Fibroblast of lung (primary cell): ENCODE results near the gene CNN3. TPM values are rescaled to one million over a fixed set of nuclear protein-coding genes. Genes with fewer than 3 reads are reported as not detected.

Experiments used
- DNase-seq, 2 donors: peaks; one replicate each; pipeline versions ENCODE4 v3.0.0 to v3.0.0-alpha.2; 2010; ENCODE audit warnings: low read depth in 2 of 2
- H2AFZ ChIP-seq: 2 replicates; pipeline ENCODE4 v1.5.1; 2012; ENCODE audit warnings: low read length, control low read depth, inconsistent platforms
- H3K27ac ChIP-seq: 2 replicates; pipeline ENCODE4 v1.5.1; 2011; ENCODE audit warnings: low read length, control low read depth; ENCODE audit not compliant: insufficient read depth
- H3K27me3 ChIP-seq: 2 replicates; pipeline ENCODE4 v1.5.1; 2011; ENCODE audit warnings: mild to moderate bottlenecking, low read length; ENCODE audit not compliant: control insufficient read depth, insufficient read depth
- H3K36me3 ChIP-seq: 2 replicates; pipeline ENCODE4 v1.5.1; 2011; ENCODE audit warnings: low read length; ENCODE audit not compliant: control insufficient read depth, insufficient read depth
- H3K4me1 ChIP-seq: 2 replicates; pipeline ENCODE4 v1.5.1; 2011; ENCODE audit warnings: low read length; ENCODE audit not compliant: control insufficient read depth, insufficient read depth; ENCODE audit errors: extremely low read depth
- H3K4me2 ChIP-seq: 2 replicates; pipeline ENCODE4 v1.5.1; 2011; ENCODE audit warnings: low read length, control low read depth; ENCODE audit not compliant: insufficient read depth; ENCODE audit errors: extremely low read depth
- H3K4me3 ChIP-seq, 4 experiments: fragments of 200-600 bp in 1 of 4; sonication (generic) in 1 of 4; replicated peaks in 1 of 4; 2 replicates each; pipeline ENCODE4 v1.5.1; 2011 to 2016; ENCODE audit warnings: low read length in 4 of 4, low read depth in 3 of 4, mild to moderate bottlenecking in 3 of 4, control low read depth in 2 of 4, inconsistent platforms in 1 of 4, mixed read lengths in 1 of 4; ENCODE audit not compliant: insufficient read depth in 1 of 4; ENCODE audit errors: control extremely low read depth in 1 of 4
- H3K79me2 ChIP-seq: 2 replicates; pipeline ENCODE4 v1.5.1; 2012; ENCODE audit warnings: mild to moderate bottlenecking, low read length, inconsistent platforms; ENCODE audit not compliant: control insufficient read depth, insufficient read depth
- H3K9ac ChIP-seq: 2 replicates; pipeline ENCODE4 v1.5.1; 2011; ENCODE audit warnings: mild to moderate bottlenecking, low read length, control low read depth; ENCODE audit not compliant: insufficient read depth
- H3K9me3 ChIP-seq: 2 replicates; pipeline ENCODE4 v1.5.1; 2012; ENCODE audit warnings: low read depth, low read length; ENCODE audit not compliant: control insufficient read depth, insufficient read depth
- H4K20me1 ChIP-seq: 2 replicates; pipeline ENCODE4 v1.5.1; 2011; ENCODE audit warnings: low read length; ENCODE audit not compliant: control insufficient read depth, insufficient read depth; ENCODE audit errors: extremely low read depth
- EZH2 ChIP-seq: IDR thresholded peaks from 2 replicates; pipeline ENCODE4 v1.5.1; 2012; ENCODE audit warnings: low read length, control low read depth, mild to moderate bottlenecking; ENCODE audit errors: missing control alignments
- polyA plus RNA-seq, 2 donors: library from polyadenylated mRNA; depleted of rRNA in 1 of 2; stranded (reverse) in 1 of 2; unstranded in 1 of 2; fragments of >200 nt; gene quantifications; 2 replicates each; pipeline ENCODE4 v1.2.1, GENCODE V29; 2011 to 2012; ENCODE audit warnings: missing spikeins in 1 of 2
- total RNA-seq: library from RNA; depleted of rRNA; stranded (reverse); fragments of >200 nt; gene quantifications from 2 replicates; pipeline ENCODE4 v1.2.1, GENCODE V29; 2014
- TF ChIP-seq, protein P1 (sequence below), 2 donors: IDR thresholded peaks in 1 of 2; conservative IDR thresholded peaks in 1 of 2; 1 replicate in 1 of 2; 2 replicates in 1 of 2; pipeline ENCODE4 v1.5.1; 2011 to 2012; ENCODE audit warnings: low read length in 2 of 2, control low read depth in 1 of 2, inconsistent platforms in 1 of 2, low read depth in 1 of 2, mild to moderate bottlenecking in 1 of 2

Gene CNN3
- total and polyA plus RNA-seq, 2 donors (not counting 1 experiment from before 2014, with no cell fraction given) = 601 to 670 TPM

DNA sequence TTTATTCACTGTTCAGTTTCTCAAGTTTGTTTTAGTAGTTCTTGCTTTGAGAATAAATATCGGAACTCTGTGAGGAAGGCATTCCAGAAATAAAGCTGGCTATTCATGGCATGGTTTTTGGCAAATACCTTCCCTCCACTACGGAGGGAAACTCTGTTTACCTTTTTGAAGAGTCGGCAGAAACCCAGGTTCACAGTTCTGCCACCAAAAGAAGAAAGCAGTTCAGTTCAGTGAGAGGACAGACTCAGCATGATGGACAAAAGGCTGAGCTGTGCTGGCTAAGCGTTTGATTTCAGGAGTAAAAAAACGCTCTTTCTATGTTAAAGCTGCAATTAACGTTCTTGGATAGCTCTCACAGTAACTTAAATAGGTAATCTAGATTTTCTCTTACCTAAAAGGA lies 42.4 kb downstream of the CNN3 start:
- TF ChIP-seq, protein P1, sequence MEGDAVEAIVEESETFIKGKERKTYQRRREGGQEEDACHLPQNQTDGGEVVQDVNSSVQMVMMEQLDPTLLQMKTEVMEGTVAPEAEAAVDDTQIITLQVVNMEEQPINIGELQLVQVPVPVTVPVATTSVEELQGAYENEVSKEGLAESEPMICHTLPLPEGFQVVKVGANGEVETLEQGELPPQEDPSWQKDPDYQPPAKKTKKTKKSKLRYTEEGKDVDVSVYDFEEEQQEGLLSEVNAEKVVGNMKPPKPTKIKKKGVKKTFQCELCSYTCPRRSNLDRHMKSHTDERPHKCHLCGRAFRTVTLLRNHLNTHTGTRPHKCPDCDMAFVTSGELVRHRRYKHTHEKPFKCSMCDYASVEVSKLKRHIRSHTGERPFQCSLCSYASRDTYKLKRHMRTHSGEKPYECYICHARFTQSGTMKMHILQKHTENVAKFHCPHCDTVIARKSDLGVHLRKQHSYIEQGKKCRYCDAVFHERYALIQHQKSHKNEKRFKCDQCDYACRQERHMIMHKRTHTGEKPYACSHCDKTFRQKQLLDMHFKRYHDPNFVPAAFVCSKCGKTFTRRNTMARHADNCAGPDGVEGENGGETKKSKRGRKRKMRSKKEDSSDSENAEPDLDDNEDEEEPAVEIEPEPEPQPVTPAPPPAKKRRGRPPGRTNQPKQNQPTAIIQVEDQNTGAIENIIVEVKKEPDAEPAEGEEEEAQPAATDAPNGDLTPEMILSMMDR (conservative IDR thresholded peaks at IDR 0.05 in 1 of 2, IDR thresholded peaks at IDR 0.05 in 1 of 2; ENCODE audit: low read depth in 1 of 2, low read length in 2 of 2) = no peak
- no peak for TF ChIP-seq EZH2
- no peak for DNase-seq
- peak overlapping the region; percentile 78 for H2AFZ ChIP-seq
- peak overlapping the region; percentile 56 for H3K4me2 ChIP-seq
- no peaks in the 10 kb centered on the region for H3K9me3 ChIP-seq
- H3K36me3 ChIP-seq = no peaks in the 10 kb centered on the region
- peak overlapping the region; percentile 36 for H3K9ac ChIP-seq
- H4K20me1 ChIP-seq = no peaks in the 10 kb centered on the region
- peaks cover 11% of the 10 kb centered on the region for H3K4me1 ChIP-seq
- peak overlapping the region; percentile 93 for H3K27ac ChIP-seq
- no peaks in the 10 kb centered on the region for H3K27me3 ChIP-seq
- H3K4me3 ChIP-seq = no peak overlapping the region
- no peaks in the 10 kb centered on the region for H3K79me2 ChIP-seq

DNA sequence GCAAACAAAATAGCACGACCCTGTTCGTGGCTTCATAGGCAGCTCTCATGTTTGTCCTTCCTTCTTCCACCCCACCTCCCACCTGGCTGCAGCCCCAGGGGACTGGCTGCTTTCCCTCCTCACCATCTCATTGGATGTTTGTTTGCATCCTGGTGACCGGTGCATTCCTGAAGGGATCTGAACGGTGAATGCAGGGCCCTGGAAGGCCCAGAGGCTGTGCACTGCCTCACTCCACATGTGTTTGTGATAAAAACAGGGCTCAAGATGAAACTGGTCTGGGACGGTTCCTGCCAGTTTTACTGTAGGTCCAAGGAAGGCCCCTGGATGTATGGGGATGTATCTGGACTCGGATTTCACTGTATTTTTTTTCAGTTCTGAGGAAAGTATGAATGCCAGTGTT lies 42.8 kb downstream of the CNN3 start:
- no peaks in the 10 kb centered on the region for H3K36me3 ChIP-seq
- no peaks in the 10 kb centered on the region for H3K9me3 ChIP-seq
- TF ChIP-seq, protein P1 (conservative IDR thresholded peaks at IDR 0.05 in 1 of 2, IDR thresholded peaks at IDR 0.05 in 1 of 2; ENCODE audit: low read depth in 1 of 2, low read length in 2 of 2) = no peak
- no peak for TF ChIP-seq EZH2
- no peaks in the 10 kb centered on the region for H3K79me2 ChIP-seq
- H3K4me2 ChIP-seq = peak overlapping the region; percentile 56
- H2AFZ ChIP-seq = peak overlapping the region; percentile 78
- peak overlapping the region; percentile 93 for H3K27ac ChIP-seq
- peak overlapping the region; percentile 36 for H3K9ac ChIP-seq
- no peak overlapping the region for H3K4me3 ChIP-seq
- peak; percentile 67 to 78 for DNase-seq
- peaks cover 11% of the 10 kb centered on the region for H3K4me1 ChIP-seq
- H4K20me1 ChIP-seq = no peaks in the 10 kb centered on the region
- H3K27me3 ChIP-seq = no peaks in the 10 kb centered on the region

DNA sequence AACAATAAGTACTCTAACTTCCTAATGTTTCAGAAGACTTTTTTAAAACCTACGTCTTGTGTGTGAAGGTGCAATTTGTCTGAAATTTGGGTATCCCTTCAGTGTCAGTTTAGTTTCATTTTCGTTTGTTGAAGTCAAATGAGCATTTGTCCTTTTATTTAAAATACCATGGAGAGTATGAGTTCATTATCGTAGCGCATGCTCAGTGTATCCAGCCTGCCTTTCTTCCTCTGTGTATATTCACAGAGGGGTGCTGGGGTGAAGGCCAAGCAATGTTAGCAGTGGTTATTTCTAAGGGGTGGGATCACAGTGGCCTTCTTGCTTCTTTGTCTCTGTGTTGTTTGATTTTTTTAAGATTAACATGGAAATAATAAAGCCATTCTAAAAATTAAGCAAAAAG lies 43.2 kb downstream of the CNN3 start:
- H3K79me2 ChIP-seq = no peaks in the 10 kb centered on the region
- H3K9ac ChIP-seq = no peak overlapping the region
- no peaks in the 10 kb centered on the region for H3K9me3 ChIP-seq
- no peak for TF ChIP-seq EZH2
- TF ChIP-seq, protein P1 (conservative IDR thresholded peaks at IDR 0.05 in 1 of 2, IDR thresholded peaks at IDR 0.05 in 1 of 2; ENCODE audit: low read depth in 1 of 2, low read length in 2 of 2) = no peak
- no peaks in the 10 kb centered on the region for H3K27me3 ChIP-seq
- H3K4me3 ChIP-seq = peak overlapping the region in 2 of 4 experiments; percentile 6 to 17
- peak overlapping the region; percentile 51 for H2AFZ ChIP-seq
- no peaks in the 10 kb centered on the region for H3K36me3 ChIP-seq
- peak overlapping the region; percentile 93 for H3K27ac ChIP-seq
- peak; percentile 62 to 78 for DNase-seq
- peaks cover 11% of the 10 kb centered on the region for H3K4me1 ChIP-seq
- H4K20me1 ChIP-seq = no peaks in the 10 kb centered on the region
- H3K4me2 ChIP-seq = peak overlapping the region; percentile 76
